Spleen (tissue), 11 donors: ENCODE data around the gene OSTF1. TPM values are rescaled to one million over a fixed set of nuclear protein-coding genes. Genes with fewer than 3 reads are reported as not detected.

Experiments
- DNase-seq: peaks from one replicate; pipeline ENCODE4 v3.0.0-alpha.2; 2020
- H3K27ac ChIP-seq, 8 donors: fragments of 200-600 bp; sonication (generic) in 7 of 8; 1 replicate in 4 of 8; 2 replicates in 4 of 8; pipeline versions ENCODE4 v1.5.0 to v1.8.0; 2016 to 2021; ENCODE audit warnings: inconsistent platforms in 4 of 8, mild to moderate bottlenecking in 4 of 8, moderate library complexity in 1 of 8
- H3K27me3 ChIP-seq, 7 donors: fragments of 200-600 bp; sonication (generic) in 6 of 7; replicated peaks in 1 of 7; 1 replicate in 4 of 7; 2 replicates in 3 of 7; pipeline versions ENCODE4 v1.5.0 to v1.8.0; 2016 to 2021; ENCODE audit warnings: inconsistent platforms in 3 of 7, mild to moderate bottlenecking in 1 of 7
- H3K36me3 ChIP-seq, 6 donors: fragments of 200-600 bp; sonication (generic) in 5 of 6; 1 replicate in 4 of 6; 2 replicates in 2 of 6; pipeline versions ENCODE4 v1.5.0 to v1.8.0; 2016 to 2021; ENCODE audit warnings: inconsistent platforms in 2 of 6
- H3K4me1 ChIP-seq, 6 donors: fragments of 200-600 bp; sonication (generic) in 5 of 6; 1 replicate in 3 of 6; 2 replicates in 3 of 6; pipeline versions ENCODE4 v1.5.0 to v1.8.0; 2016 to 2021; ENCODE audit warnings: inconsistent platforms in 3 of 6
- H3K4me3 ChIP-seq, 8 donors: fragments of 200-600 bp; sonication (generic) in 7 of 8; 1 replicate in 4 of 8; 2 replicates in 4 of 8; pipeline versions ENCODE4 v1.5.0 to v1.8.0; 2016 to 2021; ENCODE audit warnings: inconsistent platforms in 4 of 8, mild to moderate bottlenecking in 4 of 8, moderate library complexity in 2 of 8
- H3K9me3 ChIP-seq, 8 donors: fragments of 200-600 bp; sonication (generic) in 7 of 8; 1 replicate in 4 of 8; 2 replicates in 4 of 8; pipeline versions ENCODE4 v1.5.0 to v1.8.0; 2016 to 2021; ENCODE audit warnings: inconsistent platforms in 4 of 8
- CTCF ChIP-seq, 11 experiments: fragments of 200-600 bp in 7 of 11; fragments of 450-650 bp in 4 of 11; sonication (generic) in 4 of 11; IDR thresholded peaks in 8 of 11; conservative IDR thresholded peaks in 3 of 11; 1 replicate in 7 of 11; 2 replicates in 4 of 11; pipeline versions ENCODE4 v1.4.0 to v1.8.0; 2016 to 2021; ENCODE audit warnings: antibody characterized with exemption in 11 of 11, inconsistent platforms in 4 of 11, mild to moderate bottlenecking in 1 of 11
- POLR2A ChIP-seq, 3 donors: fragments of 450-650 bp; IDR thresholded peaks; one replicate each; pipeline ENCODE4 v1.5.1; 2017; ENCODE audit warnings: antibody characterized with exemption in 3 of 3, mild to moderate bottlenecking in 1 of 3
- POLR2AphosphoS5 ChIP-seq, 3 donors: sonication (generic); formaldehyde crosslinking; IDR thresholded peaks; one replicate each; pipeline ENCODE4 v1.5.1; 2017; ENCODE audit warnings: antibody characterized with exemption in 3 of 3
- WGBS, 5 donors: extraction: QIAGEN DNeasy Blood & Tissue Kit in 3 of 5; methylation state at CpG; one replicate each; pipeline versions ENCODE4 v1.1.5 to v1.1.7; 2013 to 2018; 5-methylcytosine and 5-hydroxymethylcytosine counted together
- intact Hi-C: fragments of 100-400 bp; cut with DNase I; formaldehyde crosslinking; loops from one replicate; pipeline ENCODE4 v1.15.0; 2023; ENCODE audit warnings: low total_unique reads
- polyA plus RNA-seq, 3 donors: library from polyadenylated mRNA; stranded (reverse); fragments of 200-250 nt; gene quantifications; one replicate each; pipeline ENCODE4 v1.2.1, GENCODE V29; 2013
- total RNA-seq, 7 donors: library from RNA; depleted of rRNA in 3 of 7; stranded (reverse); fragments of >200 nt in 3 of 7; fragmentation: NEBNext Ultra II Directional in 4 of 7; extraction: Animal tissue kit (Norgen Biotek cat#: 25700) in 4 of 7; gene quantifications; one replicate each; pipeline versions ENCODE4 v1.1.0 to v1.2.1, GENCODE V29; 2016 to 2021
- donor health status: healthy with polysubstance abuse.
- donor health status: DM: no; HTN: no; CAD: no; lungs with moderate emphysema.
- donor health status: DM: no; HTN: no; CAD: no.
- donor health status: Bipolar disorder and iron deficiency.
- donor health status: healthy.
- donor health status: DM: no; HTN: no; CAD: no.
- donor health status: DM: yes; HTN: yes; CAD: no.

The OSTF1 gene
- total and polyA plus RNA-seq, 10 donors: 58.4 to 123 (median 100) TPM

- TF ChIP-seq CTCF (IDR thresholded peaks at IDR 0.05 in 8 of 11, conservative IDR thresholded peaks at IDR 0.05 in 3 of 11): no peak
- TF ChIP-seq POLR2AphosphoS5 (IDR thresholded peaks at IDR 0.05): no peak
- TF ChIP-seq POLR2A (IDR thresholded peaks at IDR 0.05): no peak
- no peak for DNase-seq
- no peak overlapping the region for H3K4me3 ChIP-seq
- intact Hi-C loops: no loop called here
- WGBS, 5 donors: 79 to 88% (median 81%) methylated on average over 1 of the region's 1 CpG
- H3K27ac ChIP-seq: no peak overlapping the region
- H3K9me3 ChIP-seq: no peaks in the 10 kb centered on the region
- no peaks in the 10 kb centered on the region for H3K27me3 ChIP-seq
- H3K36me3 ChIP-seq: no peaks in the 10 kb centered on the region
- H3K4me1 ChIP-seq: no peaks in the 10 kb centered on the region
Measured at GRCh38 chr9:75041041-75041440, 47.3 kb upstream of the OSTF1 start.

- H3K36me3 ChIP-seq: no peaks in the 10 kb centered on the region
- H3K4me1 ChIP-seq: no peaks in the 10 kb centered on the region
- WGBS, 5 donors: 82 to 94% (median 90%) methylated on average over 3 of the region's 3 CpGs
- H3K27ac ChIP-seq: no peak overlapping the region
- intact Hi-C loops: no loop called here
- H3K4me3 ChIP-seq: no peak overlapping the region
- H3K9me3 ChIP-seq: no peaks in the 10 kb centered on the region
- H3K27me3 ChIP-seq: no peaks in the 10 kb centered on the region
- TF ChIP-seq POLR2A (IDR thresholded peaks at IDR 0.05) (no peak), POLR2AphosphoS5 (IDR thresholded peaks at IDR 0.05) (no peak), CTCF (IDR thresholded peaks at IDR 0.05 in 8 of 11, conservative IDR thresholded peaks at IDR 0.05 in 3 of 11) (no peak)
- DNase-seq: no peak
Measured at GRCh38 chr9:75046725-75047345, 41.5 kb upstream of the OSTF1 start.

GRCh38 chr9:75047506-75047905 lies 40.8 kb upstream of the OSTF1 start:
- H3K27ac ChIP-seq: no peak overlapping the region
- H3K9me3 ChIP-seq: no peaks in the 10 kb centered on the region
- intact Hi-C loops: no loop called here
- no peak for DNase-seq
- 47 to 50% (median 48%) methylated on average over 2 of the region's 2 CpGs for WGBS, 5 donors
- no peak overlapping the region for H3K4me3 ChIP-seq
- TF ChIP-seq POLR2AphosphoS5 (IDR thresholded peaks at IDR 0.05): no peak
- TF ChIP-seq POLR2A (IDR thresholded peaks at IDR 0.05): no peak
- no peak for TF ChIP-seq CTCF (IDR thresholded peaks at IDR 0.05 in 8 of 11, conservative IDR thresholded peaks at IDR 0.05 in 3 of 11)
- H3K27me3 ChIP-seq: no peaks in the 10 kb centered on the region
- no peaks in the 10 kb centered on the region for H3K4me1 ChIP-seq
- no peaks in the 10 kb centered on the region for H3K36me3 ChIP-seq

- Histone ChIP-seq H3K4me1 (peaks cover 0 to 16% (median 0%) of the 10 kb centered on the region in 6 donors), H3K4me3 (no peak overlapping the region), H3K36me3 (no peaks in the 10 kb centered on the region), H3K9me3 (peaks cover 0 to 3% (median 0%) of the 10 kb centered on the region in 8 donors), H3K27ac (no peak overlapping the region), H3K27me3 (no peaks in the 10 kb centered on the region)
- DNase-seq: no peak
- intact Hi-C loops: no loop called here
- TF ChIP-seq CTCF (IDR thresholded peaks at IDR 0.05 in 8 of 11, conservative IDR thresholded peaks at IDR 0.05 in 3 of 11): no peak
- TF ChIP-seq POLR2AphosphoS5 (IDR thresholded peaks at IDR 0.05): no peak
- TF ChIP-seq POLR2A (IDR thresholded peaks at IDR 0.05): no peak
Measured at GRCh38 chr9:75051285-75051684, 37.0 kb upstream of the OSTF1 start.
